GM21576 (cell line): ENCODE data around the gene SYTL3.
"Not testable (repeated sequence)": the region's sequence is repeated elsewhere in the genome, so short reads cannot be mapped to it uniquely, and the experiment has no call there.

ENCODE experiments used
- ATAC-seq: cut with Tn5 transposase; IDR thresholded peaks from one replicate; pipeline ENCODE4 v1.9.1; 2021; ENCODE audit warnings: mild to moderate bottlenecking, moderate library complexity; ENCODE audit not compliant: unreplicated experiment

Gene SYTL3

GRCh38 chr6:158621694-158622544 lies 27.9 kb upstream of the SYTL3 start:
- no peak for ATAC-seq

DNA sequence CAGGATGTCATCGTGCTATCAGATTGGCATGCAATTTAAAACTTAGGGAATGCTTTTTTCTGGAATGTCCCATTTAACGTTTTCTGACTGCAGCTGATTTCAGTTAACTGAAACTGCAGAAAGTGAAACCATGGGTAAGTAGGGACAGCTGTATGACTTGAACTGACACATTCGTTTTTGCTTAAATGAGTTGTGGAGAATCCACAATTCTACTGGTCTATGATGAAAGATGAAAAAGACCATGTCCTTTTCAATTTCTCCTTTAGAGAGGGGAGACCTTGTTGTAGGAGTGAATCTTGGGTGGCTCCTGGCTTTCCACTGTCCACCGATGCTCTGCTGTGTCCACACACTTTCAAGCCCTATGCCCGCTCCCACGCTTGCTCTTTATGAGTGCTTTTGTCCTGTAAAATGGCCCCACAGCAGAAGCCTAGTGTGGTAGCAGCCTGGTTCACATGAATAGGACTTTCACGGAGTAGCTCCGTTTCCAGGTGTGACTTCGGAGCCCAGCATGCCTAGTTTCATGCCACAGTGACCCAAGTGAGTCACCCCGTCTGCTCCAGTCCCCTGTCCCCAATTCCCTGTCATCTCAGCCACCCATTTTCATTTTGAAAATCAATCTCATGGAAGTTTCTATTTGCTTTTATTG lies 27.2 kb upstream of the SYTL3 start:
- no peak for ATAC-seq

DNA sequence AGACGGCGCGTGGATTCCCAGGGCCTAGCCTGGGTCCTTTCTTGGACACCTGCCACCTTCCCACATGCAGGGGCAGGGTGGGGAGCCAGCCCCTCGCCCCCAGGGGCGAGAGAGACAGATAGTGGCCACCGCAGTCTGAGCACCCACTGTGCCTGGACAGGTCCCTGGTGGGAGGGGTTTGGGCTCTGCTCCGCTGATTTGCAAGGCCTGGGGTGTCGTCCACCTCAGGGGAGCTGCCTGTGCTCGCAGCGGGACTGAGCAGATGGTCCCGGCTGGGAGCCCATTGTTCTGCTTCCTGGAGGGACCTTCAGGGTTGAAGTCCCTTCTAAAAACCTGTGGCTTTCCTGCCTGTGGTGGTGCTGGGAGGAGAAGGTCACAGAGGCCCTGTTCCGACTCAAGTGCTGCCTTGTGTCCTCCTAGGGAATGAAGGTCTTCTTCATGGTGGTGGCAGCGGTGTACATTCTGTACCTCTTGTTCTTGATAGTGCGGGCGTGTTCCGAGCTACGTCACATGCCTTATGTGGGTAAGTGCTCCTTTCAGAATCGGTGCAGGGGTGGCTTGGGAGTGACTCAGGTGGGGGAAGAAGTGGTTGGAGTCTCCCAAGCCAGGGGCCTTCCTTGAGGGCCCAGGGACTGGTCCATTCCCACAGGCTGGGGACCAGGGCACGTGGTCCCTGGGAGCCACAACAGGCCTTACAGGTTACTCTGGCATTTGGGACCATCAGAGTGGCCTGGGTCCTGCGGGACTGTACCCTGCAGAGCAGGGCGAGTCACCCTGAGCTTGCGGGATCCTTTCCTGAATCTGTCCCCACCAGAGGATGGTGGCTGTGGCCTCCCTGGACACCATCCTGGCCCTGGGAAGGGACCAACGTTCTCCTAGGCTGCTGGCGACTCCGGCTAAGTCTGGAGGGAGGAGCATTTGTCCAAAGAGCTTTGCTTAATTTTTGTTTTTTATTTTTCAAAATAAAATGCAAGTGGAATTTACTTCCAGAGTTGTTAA lies 24.9 kb upstream of the SYTL3 start:
- ATAC-seq: no peak

- no peak for ATAC-seq
Observed at GRCh38 chr6:158625881-158626305, 24.0 kb upstream of the SYTL3 start.

DNA sequence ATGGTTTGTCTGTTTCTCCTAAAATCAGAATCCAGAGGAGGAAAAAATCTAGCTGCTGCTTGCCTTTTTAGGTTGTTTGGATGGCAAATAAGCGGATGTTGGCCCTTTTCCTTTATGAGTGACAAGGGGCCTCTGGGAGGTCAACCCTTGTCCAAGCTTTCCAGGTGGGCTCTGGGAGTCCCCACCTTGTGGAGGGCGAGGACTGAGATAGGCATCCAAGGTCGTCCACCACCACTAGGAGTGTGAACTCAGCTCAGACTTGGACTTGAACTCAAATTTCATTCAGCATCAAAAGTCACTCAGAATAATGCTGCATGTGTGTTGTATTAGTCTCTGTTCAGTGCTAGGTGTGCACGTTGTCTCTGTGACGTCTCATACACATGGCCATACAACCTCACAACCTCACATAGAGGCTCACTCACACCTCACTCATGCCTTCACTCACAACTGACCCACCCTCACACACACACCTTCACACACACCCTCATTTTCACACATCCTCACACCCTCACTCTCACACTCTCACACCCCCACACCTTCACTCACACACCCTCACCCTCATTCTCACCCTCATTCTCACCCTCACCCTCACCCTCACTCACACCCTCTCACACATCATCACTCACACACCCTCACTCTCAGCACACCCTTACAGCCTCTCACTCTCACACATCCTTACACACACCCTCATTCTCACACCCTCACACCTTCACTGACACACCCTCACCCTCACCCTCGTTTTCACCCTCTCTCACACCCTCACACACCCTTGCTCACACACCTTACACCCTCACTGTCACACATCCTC lies 23.3 kb upstream of the SYTL3 start:
- no peak for ATAC-seq

GRCh38 chr6:158627168-158627939 lies 22.5 kb upstream of the SYTL3 start:
- ATAC-seq: no peak

DNA sequence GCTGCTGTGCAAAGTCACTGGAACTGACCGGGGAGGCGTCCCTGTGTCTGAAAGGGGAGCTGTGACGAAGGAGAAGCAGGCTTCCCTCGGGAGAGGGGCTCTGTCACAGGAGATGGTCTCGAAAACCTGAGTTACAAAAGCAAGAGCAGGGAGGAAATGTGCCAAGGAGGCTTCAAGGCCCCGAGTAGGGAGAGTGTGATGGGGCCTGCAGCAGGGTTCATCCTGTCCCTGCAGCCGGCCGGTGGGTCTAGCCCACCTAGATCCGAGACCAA lies 22.0 kb upstream of the SYTL3 start:
- no peak for ATAC-seq

DNA sequence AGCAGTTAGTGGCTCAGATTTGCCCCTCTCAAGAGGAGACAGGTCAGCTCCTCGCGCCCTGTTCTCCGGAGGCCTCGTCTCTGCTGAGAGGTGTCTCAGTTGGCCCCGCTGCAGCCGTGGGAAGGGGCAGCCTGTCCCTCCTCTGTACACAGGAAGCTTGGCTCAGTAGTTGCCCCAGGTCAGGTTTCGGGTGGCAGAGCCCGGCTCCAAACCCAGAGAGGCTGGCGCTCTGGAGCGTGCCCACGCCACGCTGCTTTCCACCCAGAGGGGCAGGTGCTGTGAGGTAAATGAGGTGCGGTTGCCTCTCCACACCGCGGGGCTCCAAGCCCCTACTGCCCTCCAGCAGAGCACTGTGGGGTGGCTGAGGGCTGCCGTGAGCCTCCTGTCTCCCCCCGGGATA lies 21.3 kb upstream of the SYTL3 start:
- no peak for ATAC-seq

- ATAC-seq: no peak
Observed at GRCh38 chr6:158629367-158630221, 20.3 kb upstream of the SYTL3 start.

- ATAC-seq: no peak
Observed at GRCh38 chr6:158630938-158631616, 18.8 kb upstream of the SYTL3 start.

- no peak for ATAC-seq
Observed at GRCh38 chr6:158631678-158632537, 17.9 kb upstream of the SYTL3 start.

- ATAC-seq: not testable (repeated sequence)
Observed at GRCh38 chr6:158632538-158633119, 17.2 kb upstream of the SYTL3 start.

GRCh38 chr6:158633127-158633526 lies 16.7 kb upstream of the SYTL3 start:
- ATAC-seq: no peak

DNA sequence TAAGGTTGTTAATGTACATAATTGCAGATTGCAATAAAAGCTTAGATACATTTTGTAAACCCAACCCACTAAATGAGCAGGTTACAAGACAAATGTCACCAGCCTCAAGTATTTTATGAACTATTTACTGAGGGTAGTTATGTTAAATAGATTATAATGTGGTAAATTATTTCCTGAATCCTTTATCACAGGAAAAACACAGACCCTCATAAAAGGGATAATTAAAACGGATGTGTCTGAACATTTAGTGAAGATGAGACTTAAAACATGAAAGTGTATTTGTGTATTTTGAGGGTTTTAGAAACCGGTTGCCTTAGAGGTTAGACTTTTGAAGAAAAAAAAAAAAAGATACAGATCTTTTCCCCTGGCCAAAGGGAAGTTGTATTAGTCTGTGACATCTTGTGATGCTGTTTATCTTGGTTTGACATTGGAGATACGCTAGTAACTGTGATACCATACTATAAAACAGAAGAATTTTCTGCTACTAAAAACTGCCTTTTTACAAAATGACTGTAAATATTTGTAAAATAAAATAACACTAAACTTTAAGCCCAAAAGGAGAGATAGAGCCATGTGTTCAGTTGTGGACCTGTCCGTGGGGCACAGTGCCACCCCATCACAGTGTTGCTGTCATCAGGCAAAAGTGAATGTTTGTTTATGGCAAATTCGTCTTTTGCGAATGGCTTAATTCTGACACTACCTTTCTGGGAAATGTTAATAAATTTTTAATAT lies 15.0 kb upstream of the SYTL3 start:
- ATAC-seq: no peak

- ATAC-seq: no peak
Observed at GRCh38 chr6:158635427-158636073, 14.3 kb upstream of the SYTL3 start.

GRCh38 chr6:158636778-158637177 lies 13.1 kb upstream of the SYTL3 start:
- no peak for ATAC-seq
